GOT3 (cell line): Measurements from ENCODE around the gene BNC1.
"Not testable (repeated sequence)": the region's sequence is repeated elsewhere in the genome, so short reads cannot be mapped to it uniquely, and the experiment has no call there.

Experiments
- DNase-seq: peaks from one replicate; lab custom pipeline; 2025; ENCODE audit warnings: mixed read lengths; lab: John Stamatoyannopoulos, UW

The BNC1 gene

GRCh38 chr15:83243634-83244033 is 40.8 kb downstream of the BNC1 start:
- DNase-seq = no peak

DNA sequence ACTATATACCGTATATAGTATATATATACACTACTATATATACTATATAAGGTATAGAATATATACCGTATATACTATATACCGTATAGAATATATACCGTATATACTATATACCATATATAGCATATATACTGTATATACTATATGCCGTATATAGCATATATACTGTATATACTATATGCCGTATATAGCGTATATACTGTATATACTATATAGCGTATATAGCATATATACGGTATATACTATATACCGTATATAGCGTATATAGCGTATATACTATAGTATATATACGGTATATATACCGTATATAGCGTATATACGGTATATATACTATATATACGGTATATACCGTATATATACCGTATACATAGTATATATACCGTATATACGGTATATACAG is 54.2 kb downstream of the BNC1 start:
- DNase-seq = no peak

- no peak for DNase-seq
Measured at GRCh38 chr15:83225449-83225848, 59.0 kb downstream of the BNC1 start.

- DNase-seq = not testable (repeated sequence)
Measured at GRCh38 chr15:83221781-83222180, 62.7 kb downstream of the BNC1 start.

DNA sequence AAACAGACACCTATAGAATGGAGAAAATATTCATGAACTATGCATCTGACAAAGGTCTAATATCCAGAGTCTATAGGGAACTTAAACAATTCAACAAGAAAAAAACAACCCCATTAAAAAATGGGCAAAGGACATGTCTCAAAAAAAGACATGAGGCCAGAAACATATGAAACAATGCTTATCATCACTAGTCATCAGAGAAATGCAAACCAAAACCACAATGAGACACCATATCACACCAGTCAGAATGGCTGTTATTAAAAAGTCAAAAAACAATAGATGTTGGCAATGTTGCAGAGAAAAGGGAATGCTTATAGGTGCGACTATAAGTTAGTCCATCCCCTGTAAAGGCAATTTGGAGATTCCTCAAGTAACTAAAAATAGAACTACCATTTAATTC is 65.4 kb downstream of the BNC1 start:
- no peak for DNase-seq

GRCh38 chr15:83215306-83215705 is 69.2 kb downstream of the BNC1 start:
- DNase-seq = no peak

DNA sequence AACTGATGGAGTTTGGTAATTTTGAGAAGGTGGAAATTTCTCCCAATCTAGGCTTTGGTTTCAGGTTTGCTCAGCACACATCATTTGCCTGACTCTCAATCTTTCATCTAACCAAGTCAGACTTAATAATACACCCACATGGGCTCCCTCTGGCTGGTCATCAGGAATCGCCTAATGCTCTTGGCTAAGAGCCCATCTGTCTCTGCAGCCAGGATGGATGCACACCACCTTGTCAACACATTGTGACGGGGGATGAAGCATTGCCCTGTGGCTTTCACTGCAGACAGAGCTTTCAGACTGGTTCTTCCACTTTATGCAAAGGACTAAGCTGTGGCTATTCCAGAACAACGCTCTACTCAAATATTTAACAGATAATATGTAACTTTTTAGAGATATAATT is 73.8 kb downstream of the BNC1 start:
- no peak for DNase-seq

GRCh38 chr15:83209333-83209732 is 75.1 kb downstream of the BNC1 start:
- DNase-seq = no peak

DNA sequence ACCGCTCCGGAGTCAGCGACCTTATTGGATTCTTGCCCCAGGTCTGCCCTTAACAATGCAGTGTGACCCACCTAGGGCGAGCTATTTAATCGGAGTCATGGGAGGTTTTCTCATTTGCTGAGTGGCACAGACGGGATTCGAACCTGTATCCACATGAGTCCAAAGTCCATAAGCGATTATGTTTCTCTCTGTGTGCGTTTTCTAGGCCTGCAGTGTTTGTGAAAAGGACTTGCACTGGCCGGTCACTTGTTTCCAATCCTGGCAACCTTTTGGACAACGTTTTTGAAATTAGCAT is 76.2 kb downstream of the BNC1 start:
- no peak for DNase-seq

GRCh38 chr15:83207660-83208366 is 76.7 kb downstream of the BNC1 start, which contains the start of gene HDGFL3:
HDGFL3 (minus strand) TSS chr15:83207823; CDS start chr15:83207414, 409 bp downstream.
- no peak for DNase-seq

- no peak for DNase-seq
Measured at GRCh38 chr15:83207009-83207659, 77.3 kb downstream of the BNC1 start.

- DNase-seq = no peak
Measured at GRCh38 chr15:83206526-83207008, 77.9 kb downstream of the BNC1 start.
